HepG2 (cell line): Measurements from ENCODE around the gene DUOXA1. TPM values are rescaled to one million over a fixed set of nuclear protein-coding genes. Genes with fewer than 3 reads are reported as not detected.

Experiments
- ATAC-seq: fragments of 200-7000 bp; cut with Tn5 transposase; 3 replicates; pipeline ENCODE4 v1.9.1; 2020; ENCODE audit warnings: mild to moderate bottlenecking, moderate library complexity
- BruUV-seq: library from RNA; stranded (reverse); fragments of 400-500 nt; replicated peaks from 2 replicates; lab custom pipeline; 2021; lab: Mats Ljungman, UMichigan
- CTCF ChIA-PET: fragments of 300-600 bp; formaldehyde crosslinking; extraction: SDS; loops from one replicate; lab custom pipeline; 2021; ENCODE audit warnings: low total read pairs, inconsistent platforms, low intra/inter-chr PET ratio; lab: Yijun Ruan, JAX
- POLR2A ChIA-PET: fragments of 350-600 bp; sonication (Branson Sonifier 250); formaldehyde crosslinking; loops from one replicate; lab custom pipeline; 2020; ENCODE audit warnings: antibody characterized with exemption, inconsistent platforms; lab: Yijun Ruan, JAX
- DNase-seq: peaks from one replicate; pipeline ENCODE4 v3.0.0-alpha.2; 2015; ENCODE audit warnings: low spot score
- FAIRE-seq: peaks from 3 replicates; lab custom pipeline; 2011; peaks lifted over from hg19 to GRCh38; lab: Jason Lieb, UNC
- H2AFZ ChIP-seq: one replicate; pipeline ENCODE4 v1.6.1; 2011; ENCODE audit warnings: low read length, inconsistent platforms
- H3K27ac ChIP-seq: fragments of 300-600 bp; 3 replicates; pipeline ENCODE4 v1.8.0; 2011; ENCODE audit warnings: mixed run types, mild to moderate bottlenecking, mixed read lengths, low read length, inconsistent platforms; ENCODE audit not compliant: insufficient read depth; ENCODE audit errors: extremely low read length
- H3K27me3 ChIP-seq, 2 experiments: fragments of 200-600 bp in 1 of 2; 2 replicates in 1 of 2; 3 replicates in 1 of 2; pipeline versions ENCODE4 v1.6.0 to v1.8.0; 2011; ENCODE audit warnings: low read length in 2 of 2, mild to moderate bottlenecking in 2 of 2, moderate library complexity in 2 of 2, inconsistent platforms in 1 of 2; ENCODE audit not compliant: insufficient read depth in 2 of 2, control insufficient read depth in 1 of 2
- H3K36me3 ChIP-seq, 2 experiments: fragments of 200-600 bp in 1 of 2; replicated peaks in 1 of 2; 2 replicates in 1 of 2; 3 replicates in 1 of 2; pipeline versions ENCODE4 v1.5.1 to v1.8.0; 2011; ENCODE audit warnings: low read length in 2 of 2, inconsistent platforms in 1 of 2; ENCODE audit not compliant: insufficient read depth in 2 of 2, control insufficient read depth in 1 of 2
- H3K4me1 ChIP-seq: 2 replicates; pipeline ENCODE4 v1.5.1; 2012; ENCODE audit warnings: low read length, inconsistent platforms; ENCODE audit not compliant: insufficient read depth
- H3K4me2 ChIP-seq: 2 replicates; pipeline ENCODE4 v1.6.0; 2011; ENCODE audit warnings: low read depth, low read length, inconsistent platforms
- H3K4me3 ChIP-seq, 3 experiments: fragments of 200-600 bp in 1 of 3; sonication (generic), shearing (Covaris generic) in 1 of 3; replicated peaks in 1 of 3; 2 replicates each; pipeline ENCODE4 v1.5.1; 2011 to 2016; ENCODE audit warnings: low read length in 3 of 3, inconsistent platforms in 2 of 3, low read depth in 2 of 3, mild to moderate bottlenecking in 2 of 3, control low read depth in 1 of 3, mixed read lengths in 1 of 3; ENCODE audit not compliant: insufficient read depth in 1 of 3
- H3K79me2 ChIP-seq: one replicate; pipeline ENCODE4 v1.6.1; 2011; ENCODE audit warnings: low read length, inconsistent platforms; ENCODE audit not compliant: insufficient read depth
- H3K9ac ChIP-seq: 2 replicates; pipeline ENCODE4 v1.6.0; 2011; ENCODE audit warnings: mild to moderate bottlenecking, low read depth, low read length, inconsistent platforms; ENCODE audit not compliant: insufficient read depth
- H3K9me3 ChIP-seq: 2 replicates; pipeline ENCODE4 v1.5.1; 2012; ENCODE audit warnings: mild to moderate bottlenecking, low read length
- H4K20me1 ChIP-seq: 2 replicates; pipeline ENCODE4 v1.6.0; 2011; ENCODE audit warnings: inconsistent platforms, mild to moderate bottlenecking, low read length, moderate library complexity; ENCODE audit not compliant: insufficient read depth
- NR2F6 ChIP-seq, 2 experiments: IDR thresholded peaks; 2 replicates each; pipeline ENCODE4 v1.6.1; 2016; ENCODE audit warnings: antibody characterized with exemption in 1 of 2, mild to moderate bottlenecking in 1 of 2
- SETDB1 ChIP-seq: sonication (generic); formaldehyde crosslinking; IDR thresholded peaks from 2 replicates; pipeline ENCODE4 v1.5.1; 2020; ENCODE audit warnings: missing genetic modification reagents, mild to moderate bottlenecking, borderline replicate concordance
- SRSF9 ChIP-seq: fragments of 200-400 bp; formaldehyde crosslinking; IDR thresholded peaks from 2 replicates; pipeline ENCODE4 v1.6.1; 2018; ENCODE audit warnings: borderline replicate concordance, mild to moderate bottlenecking, low read depth, low read length; ENCODE audit not compliant: insufficient read depth, poor library complexity, severe bottlenecking
- ZFP82 ChIP-seq: sonication (generic); formaldehyde crosslinking; IDR thresholded peaks from 2 replicates; pipeline ENCODE4 v1.5.1; 2020; ENCODE audit warnings: mild to moderate bottlenecking, missing genetic modification reagents, borderline replicate concordance
- ZNF335 ChIP-seq: sonication (generic); formaldehyde crosslinking; IDR thresholded peaks from 2 replicates; pipeline ENCODE4 v1.4.0; 2020; ENCODE audit warnings: missing genetic modification reagents
- ZNF546 ChIP-seq: sonication (generic); formaldehyde crosslinking; conservative IDR thresholded peaks from 2 replicates; pipeline ENCODE4 v1.8.1; 2023; ENCODE audit warnings: mild to moderate bottlenecking, missing genetic modification reagents
- ZNF598 ChIP-seq: sonication (generic); formaldehyde crosslinking; IDR thresholded peaks from 2 replicates; pipeline ENCODE4 v1.5.1; 2020; ENCODE audit warnings: mild to moderate bottlenecking, missing genetic modification reagents, borderline replicate concordance
- ZNF737 ChIP-seq: sonication (generic); formaldehyde crosslinking; IDR thresholded peaks from 2 replicates; pipeline ENCODE4 v1.5.0; 2020; ENCODE audit warnings: missing genetic modification reagents, mild to moderate bottlenecking, borderline replicate concordance
- WGBS: methylation state at CpG from one replicate; pipeline ENCODE4 v1.1.6; 2017; ENCODE audit warnings: low lambda C conversion rate; 5-methylcytosine and 5-hydroxymethylcytosine counted together
- in situ Hi-C: cut with HindIII; loops from 2 replicates; pipeline ENCODE4 v1.10.0; 2017; ENCODE audit warnings: low pct_unique_long_range_greater_than_20kb; ENCODE audit not compliant: extremely low pct_ligation_motif_present
- intact Hi-C: fragments of 100-400 bp; cut with micrococcal nuclease; formaldehyde crosslinking; loops from one replicate; pipeline ENCODE4 v1.10.0; 2022; ENCODE audit not compliant: unreplicated experiment
- polyA plus RNA-seq, 8 experiments: library from polyadenylated mRNA; depleted of rRNA in 3 of 8; stranded (reverse) in 7 of 8; unstranded in 1 of 8; fragments of >200 nt; fragmentation: Illumina TruSeq in 4 of 8; extraction: Trizol in 4 of 8; gene quantifications; 2 replicates each; pipeline versions ENCODE4 v1.2.1 to v1.2.3, GENCODE V29; 2011 to 2016; ENCODE audit warnings: low read depth in 4 of 8, missing spikeins in 1 of 8, mixed read lengths in 1 of 8; ENCODE audit not compliant: insufficient read depth in 1 of 8
- total RNA-seq, 5 experiments: library from RNA; depleted of rRNA; stranded (reverse); fragments of >200 nt; fragmentation: Illumina TruSeq; extraction: Trizol; gene quantifications; 2 replicates each; pipeline ENCODE4 v1.2.3, GENCODE V29; 2016; ENCODE audit warnings: low read depth in 1 of 5
- TF ChIP-seq, protein P1 (sequence below): sonication (generic); formaldehyde crosslinking; IDR thresholded peaks from 2 replicates; pipeline ENCODE4 v1.4.0; 2020; ENCODE audit warnings: mild to moderate bottlenecking, missing genetic modification reagents, borderline replicate concordance
- TF ChIP-seq, protein P2 (sequence below): IDR thresholded peaks from 2 replicates; pipeline ENCODE4 v1.6.1; 2012; ENCODE audit warnings: low read depth, low read length, improper control_type of control experiment
- TF ChIP-seq, protein P3 (sequence below): sonication (generic); formaldehyde crosslinking; IDR thresholded peaks from 2 replicates; pipeline ENCODE4 v1.5.1; 2020; ENCODE audit warnings: mild to moderate bottlenecking, missing genetic modification reagents, borderline replicate concordance

Gene DUOXA1
- total and polyA plus RNA-seq, 2 of the 13 experiments (the other 11 are each of a cell fraction or from before 2014, with no cell fraction given) = not detected

DNA sequence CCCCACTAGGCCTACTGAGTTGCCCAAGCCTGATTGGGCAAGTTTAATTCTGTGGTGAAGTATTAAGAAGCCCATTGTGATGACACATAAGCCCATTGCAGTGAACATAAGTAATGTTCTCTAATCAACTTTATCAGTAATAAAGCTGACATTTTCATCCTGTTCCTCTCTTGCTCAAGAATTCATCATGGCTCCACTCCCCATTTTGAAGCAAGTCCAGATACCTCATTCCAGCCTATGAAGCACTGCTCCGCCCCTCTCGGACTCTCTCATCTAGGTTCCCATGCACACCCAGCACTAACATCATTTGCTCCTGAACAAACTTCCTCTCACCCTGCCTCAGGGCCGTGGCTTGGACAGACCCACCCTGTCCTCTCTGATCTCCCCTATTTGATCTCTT is 47.6 kb upstream of the DUOXA1 start:
- WGBS = 94% methylated on average over 3 of the region's 3 CpGs
- CTCF ChIA-PET = no interaction called here

More for the DNA sequence above, 47.6 kb upstream of the DUOXA1 start:
- in situ Hi-C loops (no loop called here), intact Hi-C loops (no loop called here)
- Histone ChIP-seq H2AFZ (no peak overlapping the region), H3K4me3 (no peak overlapping the region), H3K27ac (no peak overlapping the region), H4K20me1 (peaks cover 7% of the 10 kb centered on the region; the same call in 1 of the 2 replicates), H3K9ac (no peak overlapping the region), H3K36me3 (peaks cover 24 to 57% of the 10 kb centered on the region in 2 experiments), H3K27me3 (no peaks in the 10 kb centered on the region), H3K79me2 (peaks cover 24% of the 10 kb centered on the region), H3K4me1 (peaks cover 19% of the 10 kb centered on the region), H3K4me2 (no peak overlapping the region), H3K9me3 (no peaks in the 10 kb centered on the region)
- POLR2A ChIA-PET = interaction anchor here (2.0 kb wide), 1 partner anchor 10 kb away, joined by 5 read pairs; no protein-coding TSS in a partner anchor
- TF ChIP-seq SRSF9 (no peak), ZFP82 (no peak), ZNF598 (no peak), NR2F6 (IDR thresholded peaks at IDR 0.05) (no peak), NR2F6 (CRISPR knock-in tag; IDR thresholded peaks at IDR 0.05) (no peak), ZNF335 (no peak), ZNF737 (CRISPR knock-in tag) (no peak), SETDB1 (CRISPR knock-in tag) (no peak), ZNF546 (CRISPR knock-in tag) (no peak)
- TF ChIP-seq, protein P1, sequence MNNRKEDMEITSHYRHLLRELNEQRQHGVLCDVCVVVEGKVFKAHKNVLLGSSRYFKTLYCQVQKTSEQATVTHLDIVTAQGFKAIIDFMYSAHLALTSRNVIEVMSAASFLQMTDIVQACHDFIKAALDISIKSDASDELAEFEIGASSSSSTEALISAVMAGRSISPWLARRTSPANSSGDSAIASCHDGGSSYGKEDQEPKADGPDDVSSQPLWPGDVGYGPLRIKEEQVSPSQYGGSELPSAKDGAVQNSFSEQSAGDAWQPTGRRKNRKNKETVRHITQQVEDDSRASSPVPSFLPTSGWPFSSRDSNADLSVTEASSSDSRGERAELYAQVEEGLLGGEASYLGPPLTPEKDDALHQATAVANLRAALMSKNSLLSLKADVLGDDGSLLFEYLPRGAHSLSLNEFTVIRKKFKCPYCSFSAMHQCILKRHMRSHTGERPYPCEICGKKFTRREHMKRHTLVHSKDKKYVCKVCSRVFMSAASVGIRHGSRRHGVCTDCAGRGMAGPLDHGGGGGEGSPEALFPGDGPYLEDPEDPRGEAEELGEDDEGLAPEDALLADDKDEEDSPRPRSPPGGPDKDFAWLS = no peak
- TF ChIP-seq, protein P2, sequence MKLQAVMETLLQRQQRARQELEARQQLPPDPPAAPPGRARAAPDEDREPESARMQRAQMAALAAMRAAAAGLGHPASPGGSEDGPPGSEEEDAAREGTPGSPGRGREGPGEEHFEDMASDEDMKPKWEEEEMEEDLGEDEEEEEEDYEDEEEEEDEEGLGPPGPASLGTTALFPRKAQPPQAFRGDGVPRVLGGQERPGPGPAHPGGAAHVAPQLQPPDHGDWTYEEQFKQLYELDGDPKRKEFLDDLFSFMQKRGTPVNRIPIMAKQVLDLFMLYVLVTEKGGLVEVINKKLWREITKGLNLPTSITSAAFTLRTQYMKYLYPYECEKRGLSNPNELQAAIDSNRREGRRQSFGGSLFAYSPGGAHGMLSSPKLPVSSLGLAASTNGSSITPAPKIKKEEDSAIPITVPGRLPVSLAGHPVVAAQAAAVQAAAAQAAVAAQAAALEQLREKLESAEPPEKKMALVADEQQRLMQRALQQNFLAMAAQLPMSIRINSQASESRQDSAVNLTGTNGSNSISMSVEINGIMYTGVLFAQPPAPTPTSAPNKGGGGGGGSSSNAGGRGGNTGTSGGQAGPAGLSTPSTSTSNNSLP = no peak
- TF ChIP-seq, protein P3, sequence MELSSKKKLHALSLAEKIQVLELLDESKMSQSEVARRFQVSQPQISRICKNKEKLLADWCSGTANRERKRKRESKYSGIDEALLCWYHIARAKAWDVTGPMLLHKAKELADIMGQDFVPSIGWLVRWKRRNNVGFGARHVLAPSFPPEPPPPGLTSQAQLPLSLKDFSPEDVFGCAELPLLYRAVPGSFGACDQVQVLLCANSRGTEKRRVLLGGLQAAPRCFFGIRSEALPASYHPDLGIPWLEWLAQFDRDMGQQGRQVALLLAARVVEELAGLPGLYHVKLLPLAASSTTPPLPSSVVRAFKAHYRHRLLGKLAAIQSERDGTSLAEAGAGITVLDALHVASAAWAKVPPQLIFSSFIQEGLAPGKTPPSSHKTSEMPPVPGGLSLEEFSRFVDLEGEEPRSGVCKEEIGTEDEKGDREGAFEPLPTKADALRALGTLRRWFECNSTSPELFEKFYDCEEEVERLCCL (CRISPR knock-in tag) = no peak
- no peak for ATAC-seq
- FAIRE-seq = no peak
- BruUV-seq = no TSS peak
- no peak for DNase-seq
